HG02884 (cell line): ENCODE results near the gene SEL1L3.

Source experiments
- ATAC-seq: cut with Tn5 transposase; IDR thresholded peaks from one replicate; pipeline ENCODE4 v1.9.1; 2021; ENCODE audit warnings: mild to moderate bottlenecking, moderate library complexity; ENCODE audit not compliant: unreplicated experiment

SEL1L3 gene

GRCh38 chr4:25857403-25857802, 5.4 kb downstream of the SEL1L3 start:
- ATAC-seq: no peak

GRCh38 chr4:25856756-25857155, 6.0 kb downstream of the SEL1L3 start:
- ATAC-seq: no peak

DNA sequence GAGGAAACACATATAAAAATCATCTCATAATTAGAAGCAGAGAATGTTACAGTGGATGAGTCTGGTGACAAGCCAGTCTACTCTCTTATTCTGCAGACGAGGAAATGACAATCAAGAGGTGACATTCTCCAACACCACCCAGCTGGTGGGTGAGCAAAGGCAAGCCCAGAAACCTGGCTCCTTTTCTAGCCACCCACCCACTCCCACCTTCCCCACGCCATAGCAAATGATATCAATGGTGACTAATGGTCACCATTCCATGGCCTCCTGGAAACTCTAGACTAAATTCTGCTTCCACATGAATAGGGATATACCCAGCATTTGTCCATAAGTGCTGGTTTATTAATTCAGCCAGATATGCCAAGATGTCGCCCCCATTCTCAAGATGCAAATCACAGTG, 10.7 kb downstream of the SEL1L3 start:
- no peak for ATAC-seq

DNA sequence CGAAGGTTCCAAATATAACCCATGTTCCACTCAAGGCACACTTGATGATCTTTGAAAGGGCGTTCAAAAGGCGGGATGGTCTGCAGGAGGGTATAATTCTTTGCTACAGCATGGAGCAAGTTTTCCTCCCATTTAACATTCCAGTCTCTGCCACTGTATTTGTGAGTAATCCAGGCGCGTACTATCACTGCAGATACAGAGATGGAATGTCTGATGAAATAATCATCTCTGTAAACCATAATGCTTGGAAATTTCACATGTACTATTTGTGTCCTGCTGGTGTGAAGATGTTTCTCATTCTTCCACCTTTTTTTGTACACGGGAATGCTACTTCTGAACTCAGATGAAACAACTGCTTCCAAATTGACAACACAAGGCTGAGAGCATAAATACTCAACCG, 15.5 kb downstream of the SEL1L3 start:
- ATAC-seq: no peak

DNA sequence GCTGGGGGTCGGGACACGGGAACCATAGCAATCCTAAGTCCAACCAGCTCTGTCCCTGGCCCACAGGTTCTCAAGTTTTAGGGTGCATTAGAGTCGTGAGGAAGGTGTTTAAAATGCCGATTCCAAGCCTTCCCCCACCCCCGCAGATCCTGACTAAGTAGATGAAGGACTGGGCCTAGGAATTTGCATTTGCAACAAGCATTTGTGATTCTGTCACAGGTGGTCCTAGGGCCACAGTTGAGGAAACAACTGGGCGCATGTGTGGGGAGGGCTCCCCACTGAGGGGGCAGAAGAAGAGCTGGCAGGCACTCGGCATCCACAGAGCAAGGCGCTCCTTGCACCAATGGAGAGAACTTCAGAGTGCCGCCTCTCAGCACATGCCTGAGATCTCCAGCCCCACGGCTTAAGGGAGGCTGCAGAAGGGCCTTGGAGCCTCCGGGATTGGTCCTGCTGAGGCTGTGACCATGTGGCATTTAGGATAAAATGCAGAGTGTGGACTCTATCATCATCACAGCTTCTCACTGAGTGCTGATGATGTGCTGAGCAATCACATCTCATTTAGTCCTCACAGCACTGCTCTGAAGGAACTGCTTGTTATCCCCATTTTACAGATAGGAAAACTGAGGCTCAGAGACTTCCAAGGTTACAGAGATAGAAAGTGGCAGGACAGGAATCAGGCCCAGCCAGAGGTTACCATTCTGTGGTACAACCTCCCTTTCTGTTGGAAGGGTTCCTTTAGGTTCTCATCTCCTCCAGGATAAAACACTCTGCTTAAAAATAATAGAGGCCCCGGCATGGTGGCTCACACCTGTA, 16.7 kb downstream of the SEL1L3 start:
- ATAC-seq: no peak

GRCh38 chr4:25844961-25845712, 17.7 kb downstream of the SEL1L3 start:
- no peak for ATAC-seq

GRCh38 chr4:25843340-25844097, 19.3 kb downstream of the SEL1L3 start:
- ATAC-seq: peak; percentile 37

GRCh38 chr4:25842229-25842845, 20.5 kb downstream of the SEL1L3 start:
- ATAC-seq: peak; percentile 72

DNA sequence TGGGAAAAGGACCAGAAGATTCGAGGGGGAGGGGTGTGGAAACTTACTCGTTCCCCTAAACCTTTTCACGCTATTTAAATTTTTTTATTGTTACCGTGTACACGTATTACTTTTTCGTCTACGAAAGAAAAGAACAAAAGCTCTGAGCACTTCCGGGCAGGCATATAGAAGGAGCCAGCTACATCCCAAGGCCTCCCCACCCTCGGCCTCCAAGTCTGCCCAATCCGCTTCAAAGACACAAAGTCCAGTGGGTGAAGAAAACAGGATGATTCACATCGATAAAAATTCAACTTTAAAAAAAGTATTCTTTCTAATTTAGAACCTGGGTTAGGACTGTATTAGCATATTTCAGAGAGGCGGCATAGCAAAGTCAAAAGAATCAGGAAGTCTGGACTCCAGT, 23.1 kb downstream of the SEL1L3 start:
- no peak for ATAC-seq

DNA sequence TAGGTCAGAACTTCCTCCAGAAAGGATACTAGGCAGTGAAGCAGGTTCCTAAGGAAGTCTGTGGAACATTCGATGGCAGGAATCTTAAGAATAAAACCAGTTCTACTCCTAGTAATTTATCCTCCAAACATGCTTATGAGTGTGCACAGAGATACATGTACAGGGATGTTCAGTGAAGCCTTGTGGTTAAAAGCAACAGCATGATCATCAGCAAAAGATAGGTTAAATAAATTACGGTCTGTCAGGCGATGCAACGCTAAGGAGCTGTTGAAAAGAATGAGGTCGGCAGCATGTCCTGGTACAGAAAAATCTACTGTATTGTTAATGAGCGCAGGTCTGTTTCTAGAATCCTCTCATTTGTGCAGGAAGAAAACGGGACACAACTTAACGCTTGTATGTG, 23.6 kb downstream of the SEL1L3 start:
- no peak for ATAC-seq

DNA sequence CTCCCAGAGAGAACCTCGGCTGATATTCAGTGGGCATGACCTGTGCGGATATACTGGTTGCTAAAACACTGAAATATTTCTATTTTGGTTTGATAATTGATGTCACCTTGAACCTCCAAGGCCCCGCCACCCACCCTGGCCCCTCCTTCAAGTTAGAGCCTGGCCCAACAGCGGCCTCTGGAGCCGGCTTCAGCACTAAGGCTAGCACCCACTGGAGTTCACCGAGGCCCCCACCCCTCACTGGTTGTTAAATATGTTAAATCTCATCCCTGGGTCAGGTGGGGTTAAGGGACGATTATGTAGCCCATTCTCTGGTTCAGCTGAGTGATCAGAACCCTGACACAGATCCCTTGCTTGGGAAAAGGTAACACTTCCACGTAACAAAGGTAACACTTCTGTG, 24.3 kb downstream of the SEL1L3 start:
- no peak for ATAC-seq

- ATAC-seq: no peak
These were observed 25.7 kb downstream of the SEL1L3 start for GRCh38 chr4:25837107-25837506.

DNA sequence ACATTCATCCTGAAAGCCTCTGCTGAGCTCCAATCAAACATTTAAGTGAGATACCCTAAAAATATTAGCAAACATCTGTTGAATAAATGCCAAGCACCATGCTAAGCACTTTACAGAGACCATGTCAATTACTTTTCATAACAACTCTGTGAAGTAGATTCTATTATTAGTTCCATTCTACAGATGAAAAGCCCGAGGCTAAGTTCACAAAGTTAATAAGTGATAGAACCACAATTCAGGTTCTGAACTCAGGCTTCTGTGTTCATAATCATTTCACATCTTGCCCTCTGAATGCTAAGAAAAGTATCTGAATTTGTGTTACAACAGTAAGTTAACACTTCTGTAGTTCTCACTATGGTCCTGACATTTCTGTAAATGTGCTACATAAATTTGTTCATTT, 27.4 kb downstream of the SEL1L3 start:
- no peak for ATAC-seq

GRCh38 chr4:25834411-25835107, 28.2 kb downstream of the SEL1L3 start:
- no peak for ATAC-seq

DNA sequence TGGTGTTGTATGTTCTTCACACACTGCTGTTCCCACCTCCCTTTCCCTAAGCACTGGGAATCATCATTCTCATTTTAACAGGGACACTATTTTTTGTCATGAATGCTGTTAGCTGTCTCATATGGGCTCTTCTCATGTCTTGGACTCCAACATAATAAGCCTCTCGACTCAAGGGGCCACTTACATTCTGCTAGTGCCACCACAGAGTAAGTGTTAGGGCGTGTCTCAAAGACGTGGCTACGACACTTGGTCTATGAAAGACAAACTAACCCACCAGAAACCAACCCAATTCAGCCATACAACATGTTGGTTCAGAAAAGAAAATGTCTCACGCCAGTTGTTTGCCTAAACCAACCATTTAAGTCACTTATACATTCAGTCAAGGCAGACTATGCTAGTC, 32.2 kb downstream of the SEL1L3 start:
- no peak for ATAC-seq

GRCh38 chr4:25827897-25828296, 34.9 kb downstream of the SEL1L3 start:
- ATAC-seq: no peak

GRCh38 chr4:25827373-25827772, 35.4 kb downstream of the SEL1L3 start:
- no peak for ATAC-seq

DNA sequence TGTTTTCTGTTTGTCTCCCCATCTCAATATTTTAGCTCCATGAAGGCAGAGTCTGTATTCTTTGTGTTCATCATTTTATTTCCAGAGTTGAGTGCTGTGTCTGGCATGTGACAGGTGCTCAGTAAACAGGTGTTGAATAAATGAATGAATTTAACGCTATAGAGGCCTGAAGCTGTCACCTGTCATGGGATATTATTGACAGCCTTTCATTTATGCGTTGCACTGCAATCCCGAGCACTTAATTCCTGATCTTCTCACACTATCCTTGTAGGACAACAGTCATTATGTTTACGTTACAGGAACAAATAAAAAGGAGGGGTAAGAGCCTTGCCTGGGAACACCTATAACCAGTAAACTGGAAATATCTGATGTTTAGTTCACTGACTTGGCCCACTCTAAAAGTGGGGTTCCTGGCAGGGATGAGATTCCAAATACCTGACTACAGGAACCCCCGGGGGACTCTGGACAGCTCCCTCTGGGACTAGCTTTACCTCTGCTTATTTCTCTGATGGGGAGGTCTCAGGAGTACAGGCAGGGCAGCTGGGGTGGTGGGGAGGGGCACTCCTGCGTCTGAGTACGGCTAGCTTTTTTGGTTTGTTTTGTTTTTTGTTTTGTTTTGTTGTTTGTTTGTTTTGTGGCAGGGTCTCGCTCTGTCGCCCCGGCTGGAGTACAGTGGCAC, 36.6 kb downstream of the SEL1L3 start:
- no peak for ATAC-seq

- ATAC-seq: no peak
These were observed 39.2 kb downstream of the SEL1L3 start for GRCh38 chr4:25823632-25824031.

DNA sequence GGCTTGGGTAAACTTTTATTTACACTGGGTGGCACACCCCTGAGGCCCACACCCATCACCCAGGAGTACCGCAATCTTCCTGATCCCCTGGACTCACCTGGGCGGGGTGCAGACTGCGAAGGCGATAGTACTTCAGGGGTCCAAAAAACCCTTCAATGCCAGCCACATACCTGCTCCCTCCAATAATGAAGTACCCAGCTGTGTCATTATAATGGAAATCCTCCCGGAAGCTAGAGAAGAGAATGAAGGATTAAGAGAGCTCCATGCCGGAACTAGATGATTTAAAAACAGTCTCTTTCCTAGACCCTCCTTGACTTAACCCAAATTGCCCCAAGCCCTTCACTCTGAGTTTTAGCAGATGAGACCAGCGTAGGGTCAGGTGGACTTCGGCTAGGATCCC, 40.9 kb downstream of the SEL1L3 start:
- ATAC-seq: no peak
